OCI-LY7 (cell line): Measurements from ENCODE around the gene S100B. TPM values are rescaled to one million over a fixed set of nuclear protein-coding genes. Genes with fewer than 3 reads are reported as not detected.

Experiments
- BruUV-seq: library from RNA; stranded (reverse); fragments of 400-500 nt; replicated peaks from 2 replicates; lab custom pipeline; 2021; lab: Mats Ljungman, UMichigan
- CTCF ChIA-PET: fragments of 300-600 bp; sonication (Branson Sonifier 250); formaldehyde crosslinking; loops from one replicate; lab custom pipeline; 2022; ENCODE audit warnings: antibody characterized with exemption; ENCODE audit not compliant: unreplicated experiment; lab: Charles Lee
- POLR2A ChIA-PET: fragments of 300-600 bp; sonication (Branson Sonifier 250); formaldehyde crosslinking; loops from one replicate; lab custom pipeline; 2022; ENCODE audit warnings: antibody characterized with exemption; lab: Charles Lee
- DNase-seq: peaks from one replicate; pipeline ENCODE4 v3.0.0-alpha.2; 2015; ENCODE audit warnings: low spot score
- H2AFZ ChIP-seq: fragments of 200-600 bp; sonication (generic), shearing (Covaris generic); 2 replicates; pipeline ENCODE4 v1.6.1; 2014; ENCODE audit warnings: mild to moderate bottlenecking, antibody characterized with exemption, low read length, moderate library complexity
- H3K27ac ChIP-seq: fragments of 200-600 bp; sonication (generic); 2 replicates; pipeline ENCODE4 v1.5.1; 2014; ENCODE audit warnings: mixed run types, low read depth, mild to moderate bottlenecking, moderate library complexity, low read length, inconsistent platforms; ENCODE audit not compliant: poor library complexity, severe bottlenecking
- H3K36me3 ChIP-seq: fragments of 200-600 bp; sonication (generic); 2 replicates; pipeline ENCODE4 v1.6.1; 2014; ENCODE audit warnings: mild to moderate bottlenecking, antibody characterized with exemption, low read length, moderate library complexity, mixed read lengths; ENCODE audit not compliant: insufficient read depth
- H3K4me1 ChIP-seq: fragments of 200-600 bp; sonication (generic); 2 replicates; pipeline ENCODE4 v1.5.1; 2014; ENCODE audit warnings: mild to moderate bottlenecking, low read length; ENCODE audit not compliant: insufficient read depth, poor library complexity, severe bottlenecking
- H3K4me2 ChIP-seq: fragments of 200-600 bp; sonication (generic); 2 replicates; pipeline ENCODE4 v1.6.1; 2014; ENCODE audit warnings: mild to moderate bottlenecking, low read length
- H3K4me3 ChIP-seq: fragments of 200-600 bp; sonication (generic); 2 replicates; pipeline ENCODE4 v1.5.1; 2014; ENCODE audit warnings: mild to moderate bottlenecking, low read depth, low read length; ENCODE audit not compliant: poor library complexity, severe bottlenecking
- H3K79me2 ChIP-seq: fragments of 200-600 bp; sonication (generic); 2 replicates; pipeline ENCODE4 v1.6.1; 2016; ENCODE audit warnings: low read depth, mild to moderate bottlenecking, low read length, moderate library complexity, mixed read lengths; ENCODE audit not compliant: insufficient read depth
- H3K9me2 ChIP-seq: fragments of 200-600 bp; sonication (generic); 2 replicates; pipeline ENCODE4 v1.6.1; 2016; ENCODE audit warnings: mild to moderate bottlenecking, low read length, mixed read lengths; ENCODE audit not compliant: insufficient read depth
- H3K9me3 ChIP-seq: fragments of 200-600 bp; sonication (generic); 2 replicates; pipeline ENCODE4 v1.6.1; 2014; ENCODE audit warnings: mild to moderate bottlenecking, mixed run types, low read length, mixed read lengths
- H4K20me1 ChIP-seq: fragments of 200-600 bp; sonication (generic); 2 replicates; pipeline ENCODE4 v1.6.1; 2014; ENCODE audit warnings: mild to moderate bottlenecking, antibody characterized with exemption, low read length, moderate library complexity, mixed read lengths; ENCODE audit not compliant: insufficient read depth
- CTCF ChIP-seq: fragments of 200-600 bp; sonication (generic); conservative IDR thresholded peaks from 2 replicates; pipeline ENCODE4 v1.5.1; 2014; ENCODE audit warnings: mild to moderate bottlenecking, antibody characterized with exemption, low read length, moderate library complexity, mixed read lengths
- EZH2phosphoT487 ChIP-seq: fragments of 200-600 bp; sonication (generic); IDR thresholded peaks from 2 replicates; pipeline ENCODE4 v1.6.1; 2018; ENCODE audit warnings: low read depth, borderline replicate concordance, mild to moderate bottlenecking, mixed run types, antibody characterized with exemption, low read length, moderate library complexity, mixed read lengths
- intact Hi-C: fragments of 100-400 bp; cut with micrococcal nuclease; formaldehyde crosslinking; loops from one replicate; pipeline ENCODE4 v1.10.0; 2022; ENCODE audit not compliant: unreplicated experiment
- total RNA-seq, 2 experiments: library from RNA; depleted of rRNA in 1 of 2; stranded (reverse); fragments of >200 nt in 1 of 2; shearing (Covaris generic) in 1 of 2; gene quantifications; 2 replicates each; pipeline ENCODE4 v1.2.3, GENCODE V29; 2014 to 2022

The S100B gene
- total RNA-seq, 2 experiments from 2014 or later, result not detected

- no peak for DNase-seq
- peaks cover 15% of the 10 kb centered on the region; the same call in 1 of the 2 replicates for H3K36me3 ChIP-seq
These were observed 41.8 kb upstream of the S100B start for GRCh38 chr21:46646541-46647154.

DNA sequence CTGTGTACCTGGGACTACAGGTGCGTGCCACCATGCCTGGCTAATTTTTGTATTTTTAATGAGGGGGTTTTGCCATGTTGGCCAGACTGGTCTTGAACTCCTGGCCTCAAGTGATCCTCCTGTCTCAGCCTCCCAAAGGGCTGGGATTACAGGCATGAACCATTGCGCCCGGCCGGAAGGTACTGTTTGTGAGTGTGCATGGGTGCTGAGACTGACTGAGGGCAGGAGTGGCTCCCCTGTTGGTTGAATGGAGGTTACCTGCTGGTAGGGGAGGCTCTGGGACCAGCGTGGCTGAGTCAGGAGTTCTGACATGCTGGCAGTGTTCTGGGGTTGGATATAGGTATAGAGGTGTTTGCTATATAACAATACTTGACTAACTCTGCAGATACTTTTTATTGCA is 41.0 kb upstream of the S100B start:
- CTCF ChIA-PET, result no interaction called here
- no peak overlapping the region for H3K4me3 ChIP-seq
- no peaks in the 10 kb centered on the region for H3K9me3 ChIP-seq
- no peaks in the 10 kb centered on the region for H3K79me2 ChIP-seq
- no peak overlapping the region for H2AFZ ChIP-seq
- BruUV-seq, result no TSS peak
- TF ChIP-seq EZH2phosphoT487 (no peak), CTCF (no peak)
- no peaks in the 10 kb centered on the region for H4K20me1 ChIP-seq
- POLR2A ChIA-PET, result interaction anchor here (3.1 kb wide), 1 partner anchor 8 kb away, joined by 13 read pairs; no protein-coding TSS in a partner anchor
- intact Hi-C loops, result no loop called here
- H3K27ac ChIP-seq, result no peak overlapping the region
- H3K36me3 ChIP-seq, result peaks cover 19% of the 10 kb centered on the region; the same call in 1 of the 2 replicates
- no peak overlapping the region for H3K4me2 ChIP-seq
- no peak for DNase-seq
- no peaks in the 10 kb centered on the region for H3K4me1 ChIP-seq
- H3K9me2 ChIP-seq, result no peaks in the 10 kb centered on the region

More at GRCh38 chr21:46646541-46647154, 41.8 kb upstream of the S100B start:
- H3K9me2 ChIP-seq, result no peaks in the 10 kb centered on the region
- no peak overlapping the region for H3K4me3 ChIP-seq
- no peaks in the 10 kb centered on the region for H4K20me1 ChIP-seq
- intact Hi-C loops, result no loop called here
- BruUV-seq, result no TSS peak
- H3K79me2 ChIP-seq, result no peaks in the 10 kb centered on the region
- POLR2A ChIA-PET, result interaction anchor here (0.6 kb wide), 1 partner anchor 314 kb away, joined by 8 read pairs; no protein-coding TSS in a partner anchor
- no peak overlapping the region for H2AFZ ChIP-seq
- H3K4me2 ChIP-seq, result no peak overlapping the region
- H3K4me1 ChIP-seq, result no peaks in the 10 kb centered on the region
- no peaks in the 10 kb centered on the region for H3K9me3 ChIP-seq
- CTCF ChIA-PET, result no interaction called here
- no peak for TF ChIP-seq EZH2phosphoT487
- H3K27ac ChIP-seq, result no peak overlapping the region

- no peak for DNase-seq
- intact Hi-C loops, result no loop called here
- Histone ChIP-seq H2AFZ (no peak overlapping the region), H3K4me3 (no peak overlapping the region), H3K27ac (no peak overlapping the region), H3K4me2 (no peak overlapping the region), H4K20me1 (no peaks in the 10 kb centered on the region), H3K36me3 (peaks cover 19% of the 10 kb centered on the region; the same call in 1 of the 2 replicates), H3K79me2 (no peaks in the 10 kb centered on the region), H3K9me2 (no peaks in the 10 kb centered on the region), H3K9me3 (no peaks in the 10 kb centered on the region), H3K4me1 (no peaks in the 10 kb centered on the region)
- BruUV-seq, result no TSS peak
- TF ChIP-seq EZH2phosphoT487 (no peak), CTCF (no peak)
- ChIA-PET CTCF (no interaction called here), POLR2A (interaction anchor here (0.6 to 3.1 kb wide), 3 partner anchors 10 to 23 kb away, joined by 4 to 13 read pairs (median 7); no protein-coding TSS in a partner anchor)
These were observed 38.7 kb upstream of the S100B start for GRCh38 chr21:46643379-46644177.
